ENCODE measurements around the gene GRAPL.
"Not testable (repeated sequence)": the region's sequence is repeated elsewhere in the genome, so short reads cannot be mapped to it uniquely, and the experiment has no call there.

Gene GRAPL

DNA sequence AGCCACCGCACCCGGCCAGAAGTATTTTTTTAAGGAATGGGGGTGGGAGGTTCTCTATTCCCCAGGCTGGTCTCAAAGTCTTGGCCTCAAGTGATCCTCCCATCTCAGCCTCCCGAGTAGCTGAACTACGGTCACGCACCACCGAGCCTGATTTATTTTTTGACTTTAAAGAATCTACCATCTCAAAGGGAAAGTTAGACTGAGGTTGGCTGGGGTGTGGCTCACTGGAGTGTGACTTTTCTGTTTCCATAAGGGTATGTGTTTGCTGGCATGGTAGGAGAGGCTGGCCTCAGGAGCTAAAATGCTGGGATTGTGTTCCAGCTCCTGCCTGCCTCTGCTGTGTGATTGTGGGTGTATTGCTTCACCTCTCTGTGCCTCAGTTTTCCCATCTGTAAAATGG, 10.6 kb downstream of the GRAPL start:
- DNase-seq, result not testable (repeated sequence)

DNA sequence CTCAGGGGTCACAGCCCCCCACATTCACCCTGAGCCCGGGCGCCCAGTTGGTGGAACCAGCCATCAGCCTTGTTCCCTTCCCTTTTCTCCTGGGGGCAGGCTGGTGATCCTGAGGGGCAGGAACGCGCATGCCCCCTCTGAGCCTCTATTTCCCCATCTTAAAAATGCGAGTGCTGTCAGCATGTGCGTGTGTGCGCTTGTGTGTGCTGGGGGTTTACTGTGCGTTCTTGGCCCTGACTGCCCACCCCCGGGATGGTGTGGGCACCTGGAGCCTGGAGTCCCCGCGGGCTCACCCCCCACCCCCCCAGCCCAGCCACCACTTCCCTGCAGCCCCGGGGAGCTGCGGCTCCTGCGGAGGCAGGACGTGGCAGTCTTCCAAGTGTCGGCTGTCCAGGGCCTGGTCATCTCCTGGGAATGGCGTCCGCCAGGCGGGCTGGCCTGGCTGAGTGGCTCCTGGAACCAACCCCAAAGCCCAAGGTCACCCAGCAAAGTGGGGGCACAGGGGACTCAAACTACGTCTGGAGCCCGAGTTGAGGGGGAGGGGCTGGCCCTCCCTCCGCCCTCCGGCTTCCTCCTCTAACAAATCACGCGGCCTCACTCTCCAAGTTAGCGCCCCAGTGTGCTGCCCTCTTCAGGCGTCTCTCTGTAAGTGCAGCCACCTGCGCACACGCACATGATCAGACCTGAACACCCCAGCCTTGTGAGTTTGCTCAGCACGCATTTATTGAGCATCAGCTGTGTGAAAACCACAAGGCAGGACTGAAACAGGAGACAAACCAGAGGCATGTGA, 14.2 kb downstream of the GRAPL start:
- DNase-seq, result not testable (repeated sequence)

DNA sequence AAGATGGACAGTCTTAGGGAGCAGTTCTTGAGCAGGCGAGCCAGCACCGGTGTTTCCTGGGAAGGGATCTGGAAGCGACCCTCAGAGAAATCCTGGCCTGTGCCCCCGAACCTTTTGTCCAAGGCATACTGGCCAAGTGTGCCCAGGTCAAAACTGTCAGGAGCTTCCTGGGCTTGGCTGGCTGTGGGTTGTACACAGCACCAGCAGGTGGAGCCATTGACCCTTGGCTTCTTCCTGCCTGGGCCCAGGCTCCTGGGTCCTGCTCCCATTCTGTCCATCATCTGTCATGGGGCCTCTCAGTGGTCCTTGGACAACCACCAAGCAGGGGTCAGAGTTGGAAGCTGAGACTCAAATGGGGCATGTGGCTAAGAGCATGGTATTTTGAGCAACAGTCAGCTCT, 15.0 kb downstream of the GRAPL start:
- not testable (repeated sequence) for DNase-seq

DNA sequence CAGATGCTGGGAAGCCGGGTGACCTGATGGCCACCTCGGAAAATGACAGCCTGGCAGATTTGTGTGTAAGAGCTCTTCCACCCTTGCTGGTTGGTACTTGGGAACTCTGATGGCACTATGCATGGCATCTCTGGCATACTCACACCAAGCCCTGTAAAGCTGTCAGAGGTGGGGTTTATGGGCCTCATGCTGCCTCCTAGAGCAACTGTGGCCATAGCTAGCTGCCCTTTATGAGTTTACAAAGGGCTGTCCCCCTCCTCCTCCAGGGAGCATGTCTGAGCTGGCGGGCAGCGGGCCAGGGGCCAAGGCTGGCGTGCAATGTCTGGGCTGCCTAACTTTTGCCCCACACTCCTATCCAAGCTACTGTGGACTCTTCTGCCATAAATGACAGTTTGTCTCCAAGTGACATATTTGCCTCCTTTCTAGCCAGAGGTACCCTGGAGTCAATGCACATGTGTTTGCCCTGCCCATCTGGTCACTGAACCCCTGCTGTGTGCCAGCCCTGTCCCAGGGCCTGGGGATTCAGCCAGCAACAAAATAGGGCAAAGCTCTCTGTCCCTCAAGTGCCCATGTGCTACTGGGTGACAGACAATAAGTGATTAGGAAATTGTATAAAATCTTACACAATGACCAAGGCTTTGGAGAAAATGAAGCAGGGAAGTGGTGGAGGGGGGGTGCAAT, 15.8 kb downstream of the GRAPL start:
- not testable (repeated sequence) for DNase-seq

DNA sequence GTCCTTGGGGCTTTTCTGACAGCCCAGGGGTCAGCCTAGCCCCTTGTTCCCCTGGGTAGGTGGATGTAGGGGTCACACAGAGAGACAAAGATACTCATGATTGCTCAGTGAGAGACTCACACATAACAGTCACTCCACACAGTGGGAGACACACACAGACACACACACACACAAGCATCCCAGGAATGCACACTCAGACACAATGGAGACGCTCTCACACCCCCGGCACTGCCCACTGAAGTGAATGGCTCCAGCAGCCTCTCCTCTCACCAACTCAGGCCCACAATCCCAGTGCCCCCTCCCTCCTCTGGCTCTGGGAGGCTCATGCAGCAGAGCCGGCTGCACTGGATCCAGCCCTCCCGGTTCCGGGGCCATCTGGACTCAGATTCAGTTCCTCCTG, 17.0 kb downstream of the GRAPL start:
- not testable (repeated sequence) for DNase-seq

DNA sequence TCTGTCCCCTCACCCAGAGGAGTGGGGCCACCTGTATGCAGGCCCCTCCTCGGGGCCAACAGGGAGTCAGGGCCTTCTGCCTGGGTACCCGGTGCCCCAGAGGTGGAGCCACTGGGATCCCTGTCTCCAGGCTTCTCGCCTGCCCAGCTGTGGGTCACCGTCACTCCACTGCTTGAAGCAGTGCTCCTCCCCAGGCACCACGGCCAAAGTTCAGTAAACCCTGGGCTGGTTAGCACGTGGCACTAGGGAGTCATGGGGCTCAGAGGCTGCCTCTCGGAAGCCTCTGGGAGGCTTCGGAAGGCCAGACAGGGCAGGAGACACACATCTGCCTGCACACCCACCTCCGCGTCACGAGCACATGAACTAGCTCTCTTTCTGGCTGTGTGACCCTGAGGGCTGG, 18.1 kb downstream of the GRAPL start:
- not testable (repeated sequence) for DNase-seq

DNA sequence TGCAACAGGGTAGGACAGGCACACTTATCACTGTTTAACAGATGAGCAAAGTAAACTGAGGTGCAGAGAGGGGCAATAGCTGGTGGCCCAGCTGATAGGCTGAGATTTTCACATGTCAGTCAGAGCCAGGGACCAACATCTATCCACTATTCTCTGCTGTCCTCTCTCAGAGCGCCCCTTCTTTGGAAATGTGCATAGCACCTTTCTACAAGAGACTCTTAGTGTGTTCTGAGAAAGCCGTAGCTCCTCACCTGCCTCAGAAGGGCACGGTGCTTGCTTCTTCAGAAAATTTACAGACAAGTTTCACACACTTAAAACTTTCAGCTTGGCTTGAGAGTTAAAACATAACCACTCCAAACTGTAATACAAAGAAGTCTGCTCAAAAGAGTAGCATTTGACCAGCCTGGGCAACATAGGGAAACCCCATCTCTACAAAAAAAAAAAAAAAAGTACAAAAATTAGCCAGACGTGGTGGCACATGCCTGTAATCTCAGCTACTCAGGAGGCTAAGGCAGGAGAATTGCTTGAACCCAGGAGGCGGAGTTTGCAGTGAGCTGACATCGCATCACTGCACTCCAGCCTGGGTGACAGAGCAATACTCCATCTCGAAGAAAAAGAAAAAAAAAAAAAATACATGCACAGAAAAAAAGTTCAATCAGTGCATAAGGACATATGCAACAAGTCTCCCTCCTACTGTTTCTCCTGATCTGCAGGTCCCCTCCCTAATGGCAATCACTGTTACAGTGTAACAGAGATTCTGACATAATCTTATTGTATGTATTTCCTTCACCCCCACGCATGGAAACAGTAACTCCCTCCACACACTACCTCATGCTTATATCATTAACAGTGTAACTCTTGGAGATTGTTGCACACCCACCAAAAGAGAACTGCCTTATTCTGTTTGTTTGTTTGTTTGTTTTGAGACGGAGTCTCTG, 23.6 kb downstream of the GRAPL start:
- DNase-seq, result not testable (repeated sequence)

DNA sequence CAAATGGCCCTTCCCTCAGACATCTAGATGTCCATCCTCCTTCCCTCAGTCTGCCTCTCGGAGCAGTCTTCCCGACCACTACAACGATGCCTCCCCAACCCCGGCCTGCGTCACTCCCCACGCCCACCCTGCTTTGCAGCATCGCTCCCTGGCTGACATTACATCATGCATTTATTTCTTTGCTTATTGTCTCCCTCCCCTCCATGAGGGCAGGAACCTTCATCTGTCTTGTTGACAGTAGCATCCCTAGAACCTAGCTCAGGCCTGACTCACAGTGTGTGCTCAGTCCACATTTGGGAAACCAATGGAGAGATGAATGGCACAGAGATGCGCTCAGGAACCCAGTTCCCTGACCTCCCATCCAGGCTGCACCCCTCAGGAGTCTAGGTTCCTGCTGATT, 30.2 kb downstream of the GRAPL start:
- not testable (repeated sequence) for DNase-seq

DNA sequence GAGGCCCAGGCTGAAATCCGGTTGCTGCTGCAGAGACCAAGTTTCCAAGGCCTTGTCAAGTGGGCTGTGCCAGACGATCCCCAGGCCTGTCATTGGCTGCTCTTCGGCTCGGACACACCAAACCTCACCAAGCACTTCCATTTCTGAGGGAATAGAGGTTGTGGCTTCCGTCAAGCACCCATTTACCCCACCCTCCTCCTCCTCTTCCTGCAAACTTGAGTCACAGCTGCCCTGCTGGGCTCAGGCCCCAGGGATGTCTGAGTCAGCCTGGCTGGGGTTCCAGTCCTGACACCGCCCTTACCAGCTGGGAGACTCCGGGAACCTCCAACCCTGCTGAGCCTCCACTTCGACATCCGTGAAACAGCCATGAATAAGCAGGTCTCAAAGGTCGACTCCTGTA, 31.1 kb downstream of the GRAPL start:
- DNase-seq, result not testable (repeated sequence)

DNA sequence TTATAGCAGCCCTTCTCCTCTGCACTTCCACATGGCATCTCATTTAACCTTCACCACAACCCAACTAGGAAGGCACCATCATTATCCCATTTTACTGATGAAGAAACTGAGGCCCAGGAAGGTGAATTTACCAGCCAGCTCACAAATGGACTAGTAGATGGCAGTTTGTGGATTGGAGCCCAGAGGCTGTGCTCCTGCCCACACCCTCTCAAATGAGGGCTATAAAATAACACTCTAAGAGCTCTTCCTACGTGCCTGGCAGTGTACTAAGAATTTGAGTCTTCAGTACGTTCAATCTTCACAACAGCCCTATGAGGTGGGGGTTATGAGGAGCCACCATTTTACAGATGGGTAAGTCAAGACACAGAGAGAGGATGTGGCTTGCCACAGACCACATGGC, 31.5 kb downstream of the GRAPL start:
- DNase-seq, result not testable (repeated sequence)

DNA sequence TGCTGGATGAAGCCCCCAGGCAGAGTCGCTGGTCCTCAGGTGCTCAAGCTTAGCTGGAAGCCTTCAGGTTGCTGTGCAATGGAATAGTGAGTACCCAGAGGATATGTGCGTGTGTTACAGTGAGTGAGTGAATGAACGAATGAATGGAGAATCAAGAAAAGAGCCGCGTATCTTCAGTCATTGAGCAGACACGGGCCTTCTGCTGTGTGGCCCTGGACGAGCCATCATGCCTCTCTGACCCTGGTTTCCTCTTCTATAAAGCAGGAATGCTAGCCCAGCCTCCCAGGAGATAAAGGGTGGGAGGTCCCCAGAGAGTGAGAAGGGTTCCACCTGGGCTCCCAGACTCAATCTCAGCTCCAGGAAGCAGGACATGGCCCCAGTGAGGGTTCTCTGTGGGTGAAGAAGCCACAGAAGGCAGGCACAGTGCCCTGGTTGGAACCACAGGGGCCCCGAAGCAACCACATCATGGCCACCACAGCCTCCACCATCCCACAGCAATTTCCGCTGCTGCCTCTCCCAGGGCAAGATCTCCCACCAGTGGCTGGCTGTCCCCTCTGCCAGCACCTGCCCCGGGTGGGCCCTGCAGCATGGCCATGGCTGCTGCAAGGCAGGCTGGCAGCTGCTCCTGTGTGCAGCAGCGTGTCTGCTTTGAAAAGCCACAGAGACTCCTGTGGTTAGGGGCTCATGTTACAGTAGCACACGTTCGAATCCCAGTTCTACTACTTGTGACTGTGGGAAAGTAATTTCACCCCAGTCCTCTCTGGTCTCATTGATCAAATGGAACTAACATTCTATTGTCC, 34.1 kb downstream of the GRAPL start:
- DNase-seq, result not testable (repeated sequence)

DNA sequence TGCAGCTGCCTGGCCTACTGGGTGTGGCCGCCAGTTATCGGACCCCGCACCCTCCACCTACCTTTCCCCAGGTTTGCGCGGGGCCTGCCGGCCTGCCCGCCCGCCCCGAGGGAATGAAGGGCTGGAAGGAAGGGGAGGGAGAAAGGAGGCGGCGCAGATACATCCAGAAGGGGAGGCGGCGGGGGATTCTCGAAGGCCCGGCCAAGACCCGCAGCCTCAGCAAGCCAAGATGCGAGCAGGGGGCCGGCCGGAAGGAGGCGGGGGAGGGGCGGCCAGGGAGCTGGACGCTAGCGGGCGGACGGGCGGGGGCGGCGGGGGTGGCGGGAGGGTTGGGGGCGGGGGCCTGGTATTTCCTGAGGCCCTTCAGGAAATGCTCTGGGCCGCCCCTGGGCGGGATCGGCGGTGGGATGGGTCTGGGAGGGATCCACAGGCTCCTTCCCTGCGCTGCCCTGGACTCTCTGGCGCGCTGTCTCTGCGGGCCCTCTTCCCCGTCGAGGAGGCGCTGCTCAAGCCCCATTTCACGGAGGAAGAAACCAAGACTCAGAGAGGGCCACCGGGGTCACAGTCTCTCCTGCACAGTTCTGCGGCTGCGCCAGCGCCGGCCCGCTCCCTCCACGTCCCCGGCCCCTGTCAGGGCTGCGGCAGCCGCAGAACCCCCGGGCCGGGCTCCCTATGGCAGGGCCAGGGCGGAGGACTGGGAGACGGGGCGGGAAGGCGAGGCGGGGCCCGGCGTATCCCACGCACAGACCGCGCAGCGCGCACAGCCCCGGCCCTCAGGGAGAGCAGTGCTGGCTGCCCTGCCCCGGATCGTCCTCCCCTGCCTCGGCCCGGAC, 35.2 kb downstream of the GRAPL start:
- not testable (repeated sequence) for DNase-seq

DNA sequence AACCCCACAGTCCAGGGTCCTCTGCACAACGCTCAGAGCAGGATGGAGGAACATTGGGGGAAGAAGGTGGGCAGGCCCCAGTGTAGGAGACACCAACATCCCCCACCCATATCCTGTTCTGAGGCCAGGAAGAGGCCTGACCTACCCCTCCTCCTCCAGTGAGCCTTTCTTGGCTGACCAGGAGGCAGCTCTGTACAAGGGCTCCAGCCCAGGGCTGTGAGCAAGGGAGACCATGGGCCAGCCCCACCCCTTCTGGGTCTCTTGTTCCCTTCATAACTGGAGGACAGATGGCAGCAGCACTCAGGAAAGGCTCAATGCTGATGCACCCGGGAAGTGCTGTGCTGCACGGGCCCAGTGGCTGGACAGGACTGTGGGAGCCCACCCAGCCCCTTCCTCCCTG, 47.0 kb downstream of the GRAPL start:
- DNase-seq, result not testable (repeated sequence)

DNA sequence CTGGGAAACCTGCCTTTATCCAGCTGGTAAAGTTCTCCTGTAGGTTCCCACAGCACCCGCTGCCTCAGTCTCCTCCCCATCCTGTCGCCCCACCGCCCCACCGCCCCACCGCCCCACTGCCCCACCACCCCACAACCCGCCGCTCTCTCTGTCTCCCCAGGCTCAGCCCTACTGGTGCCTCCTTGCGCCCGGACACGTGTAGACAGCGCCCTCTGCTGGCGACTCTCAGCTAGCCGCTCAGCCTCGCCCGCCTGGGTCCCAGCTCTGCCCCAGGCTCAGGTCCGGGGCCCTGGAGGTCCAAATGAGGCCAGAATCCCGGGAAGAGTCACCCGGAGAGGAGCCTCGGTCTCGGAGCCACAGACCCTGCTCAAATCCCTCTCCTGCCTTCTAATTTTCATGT, 48.0 kb downstream of the GRAPL start:
- DNase-seq, result not testable (repeated sequence)

DNA sequence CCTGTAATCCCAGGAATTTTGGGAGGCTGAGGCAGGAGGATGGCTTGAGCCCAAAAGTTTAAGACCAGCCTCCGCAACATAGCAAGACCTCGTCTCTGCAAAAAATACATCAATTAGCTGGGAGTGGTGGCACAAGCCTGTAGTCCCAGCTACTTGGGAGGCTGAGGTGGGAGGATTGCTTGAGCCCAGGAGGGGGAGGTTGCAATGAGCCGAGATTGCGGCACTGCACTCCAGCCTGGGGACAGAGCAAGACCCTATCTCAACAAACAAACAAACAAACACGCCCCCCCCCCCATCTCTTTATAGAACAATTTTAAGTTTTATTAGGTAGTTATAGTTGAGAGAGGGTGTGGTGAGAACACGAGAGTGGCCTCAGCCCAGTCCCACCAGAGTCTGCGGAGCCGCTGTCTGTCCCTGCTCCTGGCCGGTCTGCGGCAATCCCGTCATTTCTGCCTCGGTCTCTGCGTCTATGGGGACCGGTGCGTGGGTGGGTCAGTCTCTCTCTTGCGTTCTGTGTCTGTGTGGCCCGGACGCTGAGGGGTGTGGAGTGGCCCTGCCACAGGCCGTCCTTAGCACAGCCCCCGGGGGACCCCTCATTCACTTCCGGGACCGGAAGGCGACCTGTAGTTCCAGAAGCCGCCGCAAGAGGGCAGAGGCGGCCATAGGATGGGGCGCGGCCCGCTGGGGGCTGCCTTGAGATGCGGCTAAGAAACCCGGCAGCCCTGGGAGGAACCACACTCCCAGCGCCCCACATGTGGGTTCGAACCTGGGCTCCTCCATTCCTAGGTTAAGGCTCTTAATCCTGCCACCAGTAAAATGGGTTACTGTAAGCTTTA, 53.9 kb downstream of the GRAPL start:
- not testable (repeated sequence) for DNase-seq

DNA sequence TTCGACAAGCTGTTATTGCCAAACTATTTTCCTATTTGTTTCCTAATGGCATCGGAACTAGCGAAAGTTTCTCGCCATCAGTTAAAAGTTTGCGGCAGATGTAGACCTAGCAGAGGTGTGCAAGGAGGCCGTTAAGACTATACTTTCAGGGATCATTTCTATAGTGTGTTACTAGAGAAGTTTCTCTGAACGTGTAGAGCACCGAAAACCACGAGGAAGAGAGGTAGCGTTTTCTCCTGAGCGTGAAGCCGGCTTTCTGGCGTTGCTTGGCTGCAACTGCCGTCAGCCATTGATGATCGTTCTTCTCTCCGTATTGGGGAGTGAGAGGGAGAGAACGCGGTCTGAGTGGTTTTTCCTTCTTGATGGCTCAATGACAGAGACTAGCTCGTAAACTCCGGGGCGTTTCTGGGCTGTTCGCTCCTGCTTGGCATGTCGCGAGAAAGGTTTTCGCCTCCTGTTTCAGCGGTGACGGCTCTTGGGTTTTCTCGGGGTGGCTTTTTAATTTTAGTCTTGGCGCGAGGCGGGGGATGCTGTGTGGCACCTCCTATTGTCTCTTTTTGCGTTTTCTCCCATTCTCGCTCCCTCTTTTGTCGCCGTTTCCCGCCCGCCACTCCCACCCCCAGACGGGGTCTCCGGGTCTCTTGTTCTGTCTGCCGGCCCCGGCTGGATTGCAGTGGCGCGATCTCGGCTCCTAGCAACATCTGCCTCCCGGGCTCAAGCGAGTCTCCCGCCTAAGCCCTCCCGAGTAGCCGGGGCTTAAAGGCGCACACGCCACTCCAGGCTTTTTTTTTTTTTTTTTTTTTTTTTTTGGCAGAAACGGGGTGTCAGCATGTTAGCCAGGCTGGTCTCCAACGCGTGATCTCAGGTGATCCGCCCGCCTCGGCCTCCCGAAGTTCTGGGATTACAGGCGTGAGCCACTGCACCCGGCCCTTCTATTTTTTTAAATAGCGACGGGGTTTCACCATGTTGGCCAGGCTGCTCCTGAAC, 60.8 kb downstream of the GRAPL start:
- not testable (repeated sequence) for DNase-seq

DNA sequence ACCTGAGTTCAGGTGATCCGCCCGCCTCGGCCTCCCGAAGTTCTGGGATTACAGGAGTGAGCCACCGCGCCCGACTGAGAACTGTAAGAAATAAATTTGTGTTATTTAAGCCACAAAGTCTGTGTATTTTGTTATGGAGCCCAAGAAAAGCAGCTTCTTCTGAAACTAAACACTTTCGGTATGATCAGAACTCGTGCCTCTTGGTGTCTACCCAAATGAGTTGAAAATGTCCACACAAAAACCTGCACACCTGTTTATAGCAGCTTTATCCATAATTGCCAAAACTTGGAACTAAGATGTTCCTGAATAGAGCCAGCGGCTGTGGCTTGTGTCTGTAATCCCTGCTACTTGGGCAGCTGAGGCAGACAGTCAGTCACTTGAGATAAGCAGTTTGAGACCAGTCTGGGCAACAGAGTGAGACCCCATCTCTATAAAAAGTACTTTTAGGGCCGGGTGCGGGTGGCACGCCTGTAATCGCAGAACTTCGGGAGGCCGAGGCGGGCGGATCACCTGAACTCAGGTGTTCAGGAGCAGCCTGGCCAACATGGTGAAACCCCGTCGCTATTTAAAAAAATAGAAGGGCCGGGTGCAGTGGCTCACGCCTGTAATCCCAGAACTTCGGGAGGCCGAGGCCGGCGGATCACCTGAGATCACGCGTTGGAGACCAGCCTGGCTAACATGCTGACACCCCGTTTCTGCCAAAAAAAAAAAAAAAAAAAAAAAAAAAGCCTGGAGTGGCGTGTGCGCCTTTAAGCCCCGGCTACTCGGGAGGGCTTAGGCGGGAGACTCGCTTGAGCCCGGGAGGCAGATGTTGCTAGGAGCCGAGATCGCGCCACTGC, 61.7 kb downstream of the GRAPL start:
- DNase-seq, result not testable (repeated sequence)

DNA sequence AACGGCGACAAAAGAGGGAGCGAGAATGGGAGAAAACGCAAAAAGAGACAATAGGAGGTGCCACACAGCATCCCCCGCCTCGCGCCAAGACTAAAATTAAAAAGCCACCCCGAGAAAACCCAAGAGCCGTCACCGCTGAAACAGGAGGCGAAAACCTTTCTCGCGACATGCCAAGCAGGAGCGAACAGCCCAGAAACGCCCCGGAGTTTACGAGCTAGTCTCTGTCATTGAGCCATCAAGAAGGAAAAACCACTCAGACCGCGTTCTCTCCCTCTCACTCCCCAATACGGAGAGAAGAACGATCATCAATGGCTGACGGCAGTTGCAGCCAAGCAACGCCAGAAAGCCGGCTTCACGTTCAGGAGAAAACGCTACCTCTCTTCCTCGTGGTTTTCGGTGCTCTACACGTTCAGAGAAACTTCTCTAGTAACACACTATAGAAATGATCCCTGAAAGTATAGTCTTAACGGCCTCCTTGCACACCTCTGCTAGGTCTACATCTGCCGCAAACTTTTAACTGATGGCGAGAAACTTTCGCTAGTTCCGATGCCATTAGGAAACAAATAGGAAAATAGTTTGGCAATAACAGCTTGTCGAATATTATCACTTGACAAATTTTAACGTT, 62.5 kb downstream of the GRAPL start:
- DNase-seq, result not testable (repeated sequence)

Data from stimulated activated naive CD4-positive, alpha-beta T cell treated with Interleukin-2 at 50 U/mL for 16 hours (primary cell).